Upper lobe of left lung (tissue), 6 donors: ENCODE measurements around the gene MLH1. TPM values are rescaled to one million over a fixed set of nuclear protein-coding genes. Genes with fewer than 3 reads are reported as not detected.
A peak's percentile ranks its signal among the peaks of the same experiment; 100 is the strongest.
"Not testable (repeated sequence)": the region's sequence is repeated elsewhere in the genome, so short reads cannot be mapped to it uniquely, and the experiment has no call there.

ENCODE experiments used
- ATAC-seq, 2 donors: fragments of 200-7000 bp; cut with Tn5 transposase; one replicate each; pipeline ENCODE4 v1.9.1; 2022; ENCODE audit warnings: mild to moderate bottlenecking in 2 of 2, moderate library complexity in 2 of 2; ENCODE audit not compliant: low FRiP score in 2 of 2
- DNase-seq, 2 donors: peaks; one replicate each; pipeline ENCODE4 v3.0.0-alpha.2; 2019 to 2020
- H3K27ac ChIP-seq, 4 donors: fragments of 200-600 bp; sonication (generic); one replicate each; pipeline ENCODE4 v1.5.1; 2016 to 2019
- H3K27me3 ChIP-seq, 4 donors: fragments of 200-600 bp; sonication (generic); one replicate each; pipeline ENCODE4 v1.5.1; 2017 to 2019
- H3K36me3 ChIP-seq, 4 donors: fragments of 200-600 bp; sonication (generic); one replicate each; pipeline ENCODE4 v1.5.1; 2016 to 2019
- H3K4me1 ChIP-seq, 4 donors: fragments of 200-600 bp; sonication (generic); one replicate each; pipeline ENCODE4 v1.5.1; 2018 to 2019
- H3K4me3 ChIP-seq, 4 donors: fragments of 200-600 bp; sonication (generic); one replicate each; pipeline ENCODE4 v1.5.1; 2017 to 2019; ENCODE audit warnings: mild to moderate bottlenecking in 2 of 4, moderate library complexity in 1 of 4
- H3K9me3 ChIP-seq, 4 donors: fragments of 200-600 bp; sonication (generic); one replicate each; pipeline ENCODE4 v1.5.1; 2018 to 2019
- EP300 ChIP-seq, 4 donors: sonication (generic); formaldehyde crosslinking; IDR thresholded peaks; one replicate each; pipeline ENCODE4 v1.5.1; 2017; ENCODE audit warnings: antibody characterized with exemption in 4 of 4, control low read depth in 2 of 4
- POLR2A ChIP-seq, 4 donors: fragments of 450-650 bp; IDR thresholded peaks; one replicate each; pipeline ENCODE4 v1.5.1; 2016 to 2017; ENCODE audit warnings: antibody characterized with exemption in 4 of 4, mild to moderate bottlenecking in 2 of 4
- POLR2AphosphoS5 ChIP-seq, 2 donors: sonication (generic); formaldehyde crosslinking; IDR thresholded peaks; one replicate each; pipeline ENCODE4 v1.5.1; 2017; ENCODE audit warnings: antibody characterized with exemption in 2 of 2
- WGBS, 2 donors: methylation state at CpG; one replicate each; pipeline ENCODE4 v1.1.5; 2017 to 2018; 5-methylcytosine and 5-hydroxymethylcytosine counted together
- total RNA-seq, 6 donors: library from RNA; depleted of rRNA in 4 of 6; stranded (reverse); fragments of >200 nt in 4 of 6; gene quantifications; one replicate each; pipeline versions ENCODE4 v1.1.0 to v1.2.1, GENCODE V29; 2016 to 2021
- TF ChIP-seq, protein P1 (sequence below), 6 experiments: fragments of 450-650 bp in 4 of 6; fragments of 200-600 bp in 2 of 6; sonication (generic) in 2 of 6; IDR thresholded peaks; one replicate each; pipeline ENCODE4 v1.5.1; 2016 to 2019; ENCODE audit warnings: antibody characterized with exemption in 6 of 6
- donor health status: DM: no; HTN: no; CAD: no; lungs with moderate emphysema.
- donor health status: DM: no; HTN: yes; CAD: no; lungs with severe emphysema.

MLH1 gene
- total RNA-seq, 6 donors from 2014 or later: 31.7 to 97.4 (median 37.2) TPM

DNA sequence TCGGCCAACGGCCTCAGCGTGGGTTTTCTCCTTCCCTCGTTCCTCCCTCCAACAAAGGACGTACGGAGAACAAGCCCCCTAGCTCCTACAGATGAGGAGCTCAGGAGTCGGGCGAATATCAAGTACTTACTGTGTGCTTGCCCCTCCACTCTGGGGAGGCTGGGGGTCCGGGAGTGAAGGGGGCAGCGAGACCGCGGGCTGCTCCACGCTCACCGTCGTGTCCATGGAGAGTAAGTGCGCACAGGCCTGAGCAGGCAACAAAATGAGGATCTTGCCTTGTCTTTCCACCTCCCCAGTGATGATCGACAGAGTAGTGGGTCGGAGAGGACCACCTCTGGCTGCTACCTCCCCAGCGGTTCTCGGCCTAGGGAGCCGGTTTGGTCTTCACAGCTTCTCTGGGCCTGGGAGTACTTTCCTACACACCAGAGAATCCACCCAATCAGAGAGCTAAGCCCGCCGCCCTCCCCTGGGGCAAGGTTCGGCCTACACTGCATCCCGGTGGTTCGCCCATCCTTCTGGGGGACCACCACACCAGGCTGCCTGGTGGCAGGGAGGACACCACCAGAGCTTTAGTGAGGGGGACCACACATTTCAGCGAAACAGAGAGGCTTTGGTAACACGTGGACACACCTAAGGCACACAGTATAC is 47.9 kb upstream of the MLH1 start:
- H3K27me3 ChIP-seq: no peaks in the 10 kb centered on the region
- H3K36me3 ChIP-seq: no peaks in the 10 kb centered on the region
- H3K9me3 ChIP-seq: peaks cover 0 to 10% (median 8%) of the 10 kb centered on the region in 4 donors
- ATAC-seq (no peak), DNase-seq (peak in 1 of 2 donors; percentile 64)
- H3K4me1 ChIP-seq: peaks cover 11 to 35% (median 26%) of the 10 kb centered on the region in 4 donors
- WGBS, 2 donors: 84 to 87% methylated on average over 23 to 28 of the region's 28 CpGs
- TF ChIP-seq EP300 (IDR thresholded peaks at IDR 0.05) (no peak), POLR2AphosphoS5 (IDR thresholded peaks at IDR 0.05) (no peak), POLR2A (IDR thresholded peaks at IDR 0.05) (no peak)
- TF ChIP-seq, protein P1, sequence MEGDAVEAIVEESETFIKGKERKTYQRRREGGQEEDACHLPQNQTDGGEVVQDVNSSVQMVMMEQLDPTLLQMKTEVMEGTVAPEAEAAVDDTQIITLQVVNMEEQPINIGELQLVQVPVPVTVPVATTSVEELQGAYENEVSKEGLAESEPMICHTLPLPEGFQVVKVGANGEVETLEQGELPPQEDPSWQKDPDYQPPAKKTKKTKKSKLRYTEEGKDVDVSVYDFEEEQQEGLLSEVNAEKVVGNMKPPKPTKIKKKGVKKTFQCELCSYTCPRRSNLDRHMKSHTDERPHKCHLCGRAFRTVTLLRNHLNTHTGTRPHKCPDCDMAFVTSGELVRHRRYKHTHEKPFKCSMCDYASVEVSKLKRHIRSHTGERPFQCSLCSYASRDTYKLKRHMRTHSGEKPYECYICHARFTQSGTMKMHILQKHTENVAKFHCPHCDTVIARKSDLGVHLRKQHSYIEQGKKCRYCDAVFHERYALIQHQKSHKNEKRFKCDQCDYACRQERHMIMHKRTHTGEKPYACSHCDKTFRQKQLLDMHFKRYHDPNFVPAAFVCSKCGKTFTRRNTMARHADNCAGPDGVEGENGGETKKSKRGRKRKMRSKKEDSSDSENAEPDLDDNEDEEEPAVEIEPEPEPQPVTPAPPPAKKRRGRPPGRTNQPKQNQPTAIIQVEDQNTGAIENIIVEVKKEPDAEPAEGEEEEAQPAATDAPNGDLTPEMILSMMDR (IDR thresholded peaks at IDR 0.05): no peak
- H3K27ac ChIP-seq: peak overlapping the region; percentile 81 to 93 (median 84)
- H3K4me3 ChIP-seq: peak overlapping the region; percentile 58 to 92 (median 88)

DNA sequence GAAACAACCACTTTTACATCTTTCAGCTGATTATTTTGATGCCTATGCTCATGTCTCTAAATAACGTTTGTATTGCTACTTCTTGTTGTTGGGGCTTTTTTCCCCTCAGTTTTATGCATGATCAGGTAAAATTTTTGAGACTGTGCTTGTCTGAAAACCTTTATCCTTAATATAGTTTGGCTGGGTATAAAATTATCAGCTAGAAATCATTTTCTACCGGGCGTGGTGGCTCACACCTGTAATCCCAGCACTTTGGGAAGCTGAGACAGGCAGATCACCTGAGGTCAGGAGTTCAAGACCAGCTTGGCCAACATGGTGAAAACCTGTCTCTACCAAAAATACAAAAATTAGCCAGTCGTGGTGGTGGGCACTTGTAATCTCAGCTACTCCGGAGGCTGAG is 45.5 kb upstream of the MLH1 start:
- whole genome bisulfite sequencing, 2 donors: 93 to 96% methylated on average over 5 of the region's 5 CpGs
- H3K27me3 ChIP-seq, DNase-seq, ATAC-seq, H3K36me3 ChIP-seq, H3K9me3 ChIP-seq, H3K27ac ChIP-seq, H3K4me3 ChIP-seq: not testable (repeated sequence)
- H3K4me1 ChIP-seq: peaks cover 11 to 14% (median 11%) of the 10 kb centered on the region in 4 donors

DNA sequence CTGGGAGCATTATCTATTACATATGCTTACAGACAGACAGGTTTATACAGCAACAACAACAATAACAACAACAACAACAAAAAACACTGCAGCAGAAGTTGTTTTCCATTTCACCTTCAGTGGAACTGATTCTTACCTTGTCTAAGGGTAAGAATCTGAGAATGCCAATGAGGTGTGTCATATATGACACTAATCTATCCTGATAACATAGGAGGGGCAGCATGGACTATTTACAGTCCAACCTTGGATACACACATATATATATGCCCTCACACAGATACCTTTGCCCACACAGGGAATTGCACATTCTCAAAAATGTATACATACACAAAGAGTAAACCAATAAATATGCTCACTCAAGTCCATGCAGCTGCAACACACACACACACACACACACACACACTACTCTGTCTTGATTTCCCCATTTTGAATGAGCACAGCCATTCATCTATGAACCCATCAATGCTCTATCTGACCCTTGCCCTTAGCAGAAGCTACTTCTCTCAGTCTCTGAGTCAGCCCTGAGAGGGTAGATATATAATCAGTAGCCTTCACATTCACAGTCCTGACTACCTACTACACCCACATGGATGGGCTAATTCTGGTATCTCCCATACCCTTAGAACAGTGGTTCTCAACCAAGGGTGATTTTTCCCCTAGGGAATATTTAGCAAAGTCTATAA is 38.7 kb upstream of the MLH1 start:
- H3K9me3 ChIP-seq: no peaks in the 10 kb centered on the region
- peak in 1 of 2 donors; percentile 13 for ATAC-seq
- DNase-seq: no peak
- H3K4me1 ChIP-seq: peaks cover 4 to 10% (median 6%) of the 10 kb centered on the region in 4 donors
- TF ChIP-seq POLR2A (IDR thresholded peaks at IDR 0.05) (no peak), POLR2AphosphoS5 (IDR thresholded peaks at IDR 0.05) (no peak)
- TF ChIP-seq, protein P1 (IDR thresholded peaks at IDR 0.05): no peak
- H3K27me3 ChIP-seq: no peaks in the 10 kb centered on the region
- H3K27ac ChIP-seq: no peak overlapping the region
- H3K4me3 ChIP-seq: no peak overlapping the region
- H3K36me3 ChIP-seq: no peaks in the 10 kb centered on the region

DNA sequence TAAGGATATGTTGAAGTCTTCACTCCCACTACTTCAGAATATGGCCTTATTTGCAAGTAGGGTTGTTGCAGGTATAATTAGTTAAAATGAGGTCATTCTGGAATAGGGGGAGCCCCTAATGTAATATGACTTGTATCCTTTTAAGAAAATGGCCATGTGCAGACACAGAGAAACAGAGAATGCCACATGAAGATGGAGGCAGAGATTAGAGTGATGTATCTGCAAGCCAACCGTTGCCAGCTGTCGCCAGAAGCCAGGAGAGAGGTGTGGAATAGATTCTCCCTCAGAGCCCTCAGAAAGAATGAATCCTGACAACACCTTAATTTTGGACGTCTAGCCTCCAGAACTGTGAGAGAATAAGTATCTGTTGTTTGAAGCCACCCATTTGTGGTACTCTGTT is 37.2 kb upstream of the MLH1 start:
- no peaks in the 10 kb centered on the region for H3K9me3 ChIP-seq
- 84 to 88% methylated on average over 3 of the region's 3 CpGs for WGBS, 2 donors
- no peak for TF ChIP-seq POLR2A (IDR thresholded peaks at IDR 0.05)
- TF ChIP-seq, protein P1 (IDR thresholded peaks at IDR 0.05): no peak
- TF ChIP-seq POLR2AphosphoS5 (IDR thresholded peaks at IDR 0.05): no peak
- no peak for TF ChIP-seq EP300 (IDR thresholded peaks at IDR 0.05)
- H3K36me3 ChIP-seq: no peaks in the 10 kb centered on the region
- H3K4me3 ChIP-seq: no peak overlapping the region
- no peaks in the 10 kb centered on the region for H3K27me3 ChIP-seq
- H3K27ac ChIP-seq: no peak overlapping the region
- ATAC-seq: no peak
- DNase-seq: no peak
- peaks cover 4 to 13% (median 8%) of the 10 kb centered on the region in 4 donors for H3K4me1 ChIP-seq

DNA sequence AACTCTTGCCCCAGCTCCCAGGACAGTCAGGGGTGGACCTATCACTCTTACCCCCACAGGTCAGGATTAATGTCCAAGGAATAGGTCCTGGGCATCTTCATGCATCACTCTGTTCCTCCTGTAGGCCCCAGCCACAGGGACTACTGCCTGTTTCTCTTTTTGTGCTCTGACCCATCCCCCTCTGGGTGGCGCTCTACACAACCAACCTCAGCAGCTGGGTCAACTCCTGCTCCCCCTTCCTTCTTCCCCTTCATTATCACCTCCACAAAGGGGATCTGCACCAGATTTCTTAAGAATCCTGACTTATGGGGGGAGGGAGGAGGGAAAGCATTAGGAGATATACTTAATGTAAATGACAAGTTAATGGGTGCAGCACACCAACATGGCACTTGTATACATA is 36.3 kb upstream of the MLH1 start:
- 93 to 100% methylated on average over 1 of the region's 1 CpG for WGBS, 2 donors
- Histone ChIP-seq H3K36me3 (no peaks in the 10 kb centered on the region), H3K4me3 (no peak overlapping the region), H3K4me1 (peaks cover 4 to 13% (median 8%) of the 10 kb centered on the region in 4 donors), H3K27ac (no peak overlapping the region), H3K27me3 (no peaks in the 10 kb centered on the region), H3K9me3 (no peaks in the 10 kb centered on the region)
- DNase-seq (no peak), ATAC-seq (no peak)
- TF ChIP-seq POLR2AphosphoS5 (IDR thresholded peaks at IDR 0.05): no peak
- TF ChIP-seq, protein P1 (IDR thresholded peaks at IDR 0.05): no peak
- no peak for TF ChIP-seq POLR2A (IDR thresholded peaks at IDR 0.05)
- no peak for TF ChIP-seq EP300 (IDR thresholded peaks at IDR 0.05)
